ENCODE measurements around the gene TDRD10.

TDRD10 gene

GRCh38 chr1:154575147-154575927 is 73.3 kb downstream of the TDRD10 start:
- Histone ChIP-seq H3K4me1 (ENCODE audit: control insufficient read depth, insufficient read depth, low read length) (no peaks in the 10 kb centered on the region), H3K4me3 (ENCODE audit: low read length) (no peak overlapping the region), H3K27me3 (ENCODE audit: control insufficient read depth, insufficient read depth, low read length) (peaks cover 14% of the 10 kb centered on the region), H3K4me2 (ENCODE audit: low read length) (no peak overlapping the region), H3K9ac (ENCODE audit: low read depth, low read length) (no peak overlapping the region), H3K9me3 (replicated peaks; ENCODE audit: low read length) (no peaks in the 10 kb centered on the region), H3K36me3 (ENCODE audit: insufficient read depth, low read length) (peaks cover 19% of the 10 kb centered on the region)

GRCh38 chr1:154575951-154576566 is 74.0 kb downstream of the TDRD10 start:
- H3K4me3 ChIP-seq (ENCODE audit: low read length): no peak overlapping the region
- peaks cover 13% of the 10 kb centered on the region for H3K27me3 ChIP-seq (ENCODE audit: control insufficient read depth, insufficient read depth, low read length)
- H3K9me3 ChIP-seq (replicated peaks; ENCODE audit: low read length): no peaks in the 10 kb centered on the region
- H3K4me2 ChIP-seq (ENCODE audit: low read length): no peak overlapping the region
- no peaks in the 10 kb centered on the region for H3K4me1 ChIP-seq (ENCODE audit: control insufficient read depth, insufficient read depth, low read length)
- no peak overlapping the region for H3K9ac ChIP-seq (ENCODE audit: low read depth, low read length)
- H3K36me3 ChIP-seq (ENCODE audit: insufficient read depth, low read length): peaks cover 26% of the 10 kb centered on the region

- Histone ChIP-seq H3K9me3 (replicated peaks; ENCODE audit: low read length) (no peaks in the 10 kb centered on the region), H3K4me1 (ENCODE audit: control insufficient read depth, insufficient read depth, low read length) (no peaks in the 10 kb centered on the region), H3K4me3 (ENCODE audit: low read length) (no peak overlapping the region), H3K4me2 (ENCODE audit: low read length) (no peak overlapping the region), H3K36me3 (ENCODE audit: insufficient read depth, low read length) (peaks cover 38% of the 10 kb centered on the region), H3K9ac (ENCODE audit: low read depth, low read length) (no peak overlapping the region), H3K27me3 (ENCODE audit: control insufficient read depth, insufficient read depth, low read length) (peaks cover 7% of the 10 kb centered on the region)
Measured at GRCh38 chr1:154577346-154578057, 75.5 kb downstream of the TDRD10 start.

- no peak overlapping the region for H3K4me3 ChIP-seq (ENCODE audit: low read length)
- peaks cover 43% of the 10 kb centered on the region for H3K36me3 ChIP-seq (ENCODE audit: insufficient read depth, low read length)
- H3K4me1 ChIP-seq (ENCODE audit: control insufficient read depth, insufficient read depth, low read length): no peaks in the 10 kb centered on the region
- H3K4me2 ChIP-seq (ENCODE audit: low read length): no peak overlapping the region
- H3K9ac ChIP-seq (ENCODE audit: low read depth, low read length): no peak overlapping the region
- peaks cover 5% of the 10 kb centered on the region for H3K27me3 ChIP-seq (ENCODE audit: control insufficient read depth, insufficient read depth, low read length)
- no peaks in the 10 kb centered on the region for H3K9me3 ChIP-seq (replicated peaks; ENCODE audit: low read length)
Measured at GRCh38 chr1:154578058-154578418, 76.0 kb downstream of the TDRD10 start.

GRCh38 chr1:154579374-154579773 is 77.4 kb downstream of the TDRD10 start:
- peaks cover 56% of the 10 kb centered on the region for H3K36me3 ChIP-seq (ENCODE audit: insufficient read depth, low read length)
- no peaks in the 10 kb centered on the region for H3K4me1 ChIP-seq (ENCODE audit: control insufficient read depth, insufficient read depth, low read length)
- H3K9me3 ChIP-seq (replicated peaks; ENCODE audit: low read length): no peaks in the 10 kb centered on the region
- H3K27me3 ChIP-seq (ENCODE audit: control insufficient read depth, insufficient read depth, low read length): no peaks in the 10 kb centered on the region
- H3K4me3 ChIP-seq (ENCODE audit: low read length): no peak overlapping the region
- H3K9ac ChIP-seq (ENCODE audit: low read depth, low read length): no peak overlapping the region
- no peak overlapping the region for H3K4me2 ChIP-seq (ENCODE audit: low read length)

GRCh38 chr1:154581766-154582165 is 79.7 kb downstream of the TDRD10 start:
- Histone ChIP-seq H3K4me3 (ENCODE audit: low read length) (no peak overlapping the region), H3K4me1 (ENCODE audit: control insufficient read depth, insufficient read depth, low read length) (no peaks in the 10 kb centered on the region), H3K4me2 (ENCODE audit: low read length) (no peak overlapping the region)

GRCh38 chr1:154582885-154583284 is 80.9 kb downstream of the TDRD10 start:
- Histone ChIP-seq H3K9me3 (replicated peaks; ENCODE audit: low read length) (no peaks in the 10 kb centered on the region), H3K4me2 (ENCODE audit: low read length) (no peak overlapping the region), H3K4me1 (ENCODE audit: control insufficient read depth, insufficient read depth, low read length) (no peaks in the 10 kb centered on the region), H3K9ac (ENCODE audit: low read depth, low read length) (no peak overlapping the region), H3K27me3 (ENCODE audit: control insufficient read depth, insufficient read depth, low read length) (no peaks in the 10 kb centered on the region), H3K4me3 (ENCODE audit: low read length) (no peak overlapping the region), H3K36me3 (ENCODE audit: insufficient read depth, low read length) (peaks cover 91% of the 10 kb centered on the region)

More at GRCh38 chr1:154581766-154582165, 79.7 kb downstream of the TDRD10 start:
- Histone ChIP-seq H3K27me3 (ENCODE audit: control insufficient read depth, insufficient read depth, low read length) (no peaks in the 10 kb centered on the region), H3K9me3 (replicated peaks; ENCODE audit: low read length) (no peaks in the 10 kb centered on the region), H3K36me3 (ENCODE audit: insufficient read depth, low read length) (peaks cover 80% of the 10 kb centered on the region), H3K9ac (ENCODE audit: low read depth, low read length) (no peak overlapping the region)

- Histone ChIP-seq H3K4me3 (ENCODE audit: low read length) (no peak overlapping the region), H3K9me3 (replicated peaks; ENCODE audit: low read length) (no peaks in the 10 kb centered on the region), H3K9ac (ENCODE audit: low read depth, low read length) (no peak overlapping the region), H3K36me3 (ENCODE audit: insufficient read depth, low read length) (peaks cover 93% of the 10 kb centered on the region), H3K4me2 (ENCODE audit: low read length) (no peak overlapping the region), H3K27me3 (ENCODE audit: control insufficient read depth, insufficient read depth, low read length) (no peaks in the 10 kb centered on the region), H3K4me1 (ENCODE audit: control insufficient read depth, insufficient read depth, low read length) (no peaks in the 10 kb centered on the region)
Measured at GRCh38 chr1:154583773-154584172, 81.8 kb downstream of the TDRD10 start.

- H3K9ac ChIP-seq (ENCODE audit: low read depth, low read length): no peak overlapping the region
- no peaks in the 10 kb centered on the region for H3K27me3 ChIP-seq (ENCODE audit: control insufficient read depth, insufficient read depth, low read length)
- peaks cover 93% of the 10 kb centered on the region for H3K36me3 ChIP-seq (ENCODE audit: insufficient read depth, low read length)
- H3K4me1 ChIP-seq (ENCODE audit: control insufficient read depth, insufficient read depth, low read length): no peaks in the 10 kb centered on the region
- no peaks in the 10 kb centered on the region for H3K9me3 ChIP-seq (replicated peaks; ENCODE audit: low read length)
- no peak overlapping the region for H3K4me2 ChIP-seq (ENCODE audit: low read length)
- H3K4me3 ChIP-seq (ENCODE audit: low read length): no peak overlapping the region
Measured at GRCh38 chr1:154584267-154584994, 82.4 kb downstream of the TDRD10 start.

- Histone ChIP-seq H3K27me3 (ENCODE audit: control insufficient read depth, insufficient read depth, low read length) (no peaks in the 10 kb centered on the region), H3K9me3 (replicated peaks; ENCODE audit: low read length) (no peaks in the 10 kb centered on the region), H3K36me3 (ENCODE audit: insufficient read depth, low read length) (peaks cover 95% of the 10 kb centered on the region), H3K4me3 (ENCODE audit: low read length) (no peak overlapping the region), H3K4me2 (ENCODE audit: low read length) (no peak overlapping the region), H3K4me1 (ENCODE audit: control insufficient read depth, insufficient read depth, low read length) (no peaks in the 10 kb centered on the region), H3K9ac (ENCODE audit: low read depth, low read length) (no peak overlapping the region)
Measured at GRCh38 chr1:154586231-154586630, 84.2 kb downstream of the TDRD10 start.

GRCh38 chr1:154586641-154587040 is 84.6 kb downstream of the TDRD10 start:
- Histone ChIP-seq H3K36me3 (ENCODE audit: insufficient read depth, low read length) (peaks cover 96% of the 10 kb centered on the region), H3K4me3 (ENCODE audit: low read length) (no peak overlapping the region), H3K4me1 (ENCODE audit: control insufficient read depth, insufficient read depth, low read length) (no peaks in the 10 kb centered on the region), H3K27me3 (ENCODE audit: control insufficient read depth, insufficient read depth, low read length) (no peaks in the 10 kb centered on the region), H3K9me3 (replicated peaks; ENCODE audit: low read length) (no peaks in the 10 kb centered on the region), H3K9ac (ENCODE audit: low read depth, low read length) (no peak overlapping the region), H3K4me2 (ENCODE audit: low read length) (no peak overlapping the region)

All from skeletal muscle satellite cell (primary cell).